Astrocyte (in vitro differentiated cells and primary cell): Measurements from ENCODE around the gene C3orf62. TPM values are rescaled to one million over a fixed set of nuclear protein-coding genes. Genes with fewer than 3 reads are reported as not detected.

Experiments
- DNase-seq: peaks from one replicate; pipeline ENCODE4 v3.0.0-alpha.2; 2010; ENCODE audit warnings: low read depth
- FAIRE-seq: peaks from 2 replicates; lab custom pipeline; 2011; peaks lifted over from hg19 to GRCh38; lab: Jason Lieb, UNC
- H2AFZ ChIP-seq: 2 replicates; pipeline ENCODE4 v1.6.0; 2012; ENCODE audit warnings: low read depth, low read length, inconsistent platforms
- H3K27ac ChIP-seq: 2 replicates; pipeline ENCODE4 v1.5.1; 2011; ENCODE audit warnings: low read depth, low read length, inconsistent platforms
- H3K27me3 ChIP-seq: 2 replicates; pipeline ENCODE4 v1.6.0; 2011; ENCODE audit warnings: low read length, inconsistent platforms; ENCODE audit not compliant: insufficient read depth
- H3K36me3 ChIP-seq: 2 replicates; pipeline ENCODE4 v1.5.1; 2011; ENCODE audit warnings: low read length, inconsistent platforms; ENCODE audit not compliant: insufficient read depth
- H3K4me1 ChIP-seq: 2 replicates; pipeline ENCODE4 v1.5.1; 2011; ENCODE audit warnings: low read length, inconsistent platforms; ENCODE audit not compliant: insufficient read depth
- H3K4me2 ChIP-seq: 2 replicates; pipeline ENCODE4 v1.6.0; 2012; ENCODE audit warnings: low read length, inconsistent platforms
- H3K4me3 ChIP-seq: 2 replicates; pipeline ENCODE4 v1.5.1; 2011; ENCODE audit warnings: low read depth, mild to moderate bottlenecking, low read length, inconsistent platforms; ENCODE audit not compliant: insufficient read depth
- H3K79me2 ChIP-seq: 2 replicates; pipeline ENCODE4 v1.6.0; 2012; ENCODE audit warnings: mild to moderate bottlenecking, low read length, inconsistent platforms; ENCODE audit not compliant: insufficient read depth
- H3K9ac ChIP-seq: 2 replicates; pipeline ENCODE4 v1.6.0; 2012; ENCODE audit warnings: mild to moderate bottlenecking, low read length, inconsistent platforms
- H3K9me3 ChIP-seq: 2 replicates; pipeline ENCODE4 v1.5.1; 2012; ENCODE audit warnings: low read depth, mild to moderate bottlenecking, low read length, inconsistent platforms; ENCODE audit not compliant: insufficient read depth
- H4K20me1 ChIP-seq: 2 replicates; pipeline ENCODE4 v1.6.0; 2012; ENCODE audit warnings: low read length, inconsistent platforms; ENCODE audit not compliant: insufficient read depth
- H3K27ac Mint-ChIP-seq: one replicate; pipeline ENCODE4 v1.8.0; 2021; ENCODE audit warnings: mild to moderate bottlenecking, mixed read lengths; ENCODE audit not compliant: unreplicated experiment
- H3K27me3 Mint-ChIP-seq: one replicate; pipeline ENCODE4 v1.8.0; 2021; ENCODE audit warnings: low read depth, mixed read lengths; ENCODE audit not compliant: unreplicated experiment
- H3K36me3 Mint-ChIP-seq: one replicate; pipeline ENCODE4 v1.8.0; 2021; ENCODE audit warnings: low read depth, mixed read lengths; ENCODE audit not compliant: unreplicated experiment
- H3K4me1 Mint-ChIP-seq: one replicate; pipeline ENCODE4 v1.8.0; 2021; ENCODE audit warnings: low read depth, mixed read lengths; ENCODE audit not compliant: unreplicated experiment
- H3K4me3 Mint-ChIP-seq: one replicate; pipeline ENCODE4 v1.8.0; 2021; ENCODE audit warnings: mild to moderate bottlenecking, moderate library complexity, mixed read lengths; ENCODE audit not compliant: unreplicated experiment
- H3K9me3 Mint-ChIP-seq: one replicate; pipeline ENCODE4 v1.8.0; 2021; ENCODE audit warnings: mild to moderate bottlenecking, mixed read lengths; ENCODE audit not compliant: unreplicated experiment
- CTCF ChIP-seq: IDR thresholded peaks from 2 replicates; pipeline ENCODE4 v1.5.1; 2011; ENCODE audit warnings: low read depth, mild to moderate bottlenecking, inconsistent platforms, low read length, moderate library complexity; ENCODE audit not compliant: insufficient read depth
- EZH2 ChIP-seq: IDR thresholded peaks from 2 replicates; pipeline ENCODE4 v1.6.1; 2012; ENCODE audit warnings: mild to moderate bottlenecking, low read length, inconsistent platforms; ENCODE audit not compliant: insufficient read depth
- total RNA-seq: library from RNA; stranded (reverse); gene quantifications from 2 replicates; pipeline ENCODE4 v1.2.1, GENCODE V29; 2021

The C3orf62 gene
- total RNA-seq, 1 donor from 2014 or later = 4.8 TPM

GRCh38 chr3:49283997-49284396 is 7.0 kb upstream of the C3orf62 start:
- H3K9me3 Mint-ChIP-seq = no peaks in the 10 kb centered on the region
- peaks cover 3% of the 10 kb centered on the region for H3K4me1 Mint-ChIP-seq
- Histone ChIP-seq H3K4me2 (no peak overlapping the region), H3K4me3 (no peak overlapping the region), H3K4me1 (no peaks in the 10 kb centered on the region), H3K9ac (no peak overlapping the region), H3K27ac (no peak overlapping the region), H3K9me3 (no peaks in the 10 kb centered on the region), H4K20me1 (no peaks in the 10 kb centered on the region), H3K36me3 (peaks cover 49% of the 10 kb centered on the region), H3K79me2 (no peaks in the 10 kb centered on the region), H3K27me3 (no peaks in the 10 kb centered on the region), H2AFZ (no peak overlapping the region)
- DNase-seq = no peak
- no peak overlapping the region for H3K4me3 Mint-ChIP-seq
- H3K27ac Mint-ChIP-seq = no peak overlapping the region
- H3K27me3 Mint-ChIP-seq = no peaks in the 10 kb centered on the region
- peaks cover 34% of the 10 kb centered on the region for H3K36me3 Mint-ChIP-seq
- FAIRE-seq = no peak
- TF ChIP-seq CTCF (no peak), EZH2 (no peak)

GRCh38 chr3:49279376-49279775 is 2.3 kb upstream of the C3orf62 start:
- Histone ChIP-seq H3K27me3 (no peaks in the 10 kb centered on the region), H3K9ac (no peak overlapping the region), H3K27ac (no peak overlapping the region), H3K4me2 (no peak overlapping the region), H4K20me1 (no peaks in the 10 kb centered on the region), H3K4me3 (no peak overlapping the region), H3K9me3 (no peaks in the 10 kb centered on the region), H3K36me3 (peaks cover 23% of the 10 kb centered on the region), H2AFZ (no peak overlapping the region), H3K79me2 (no peaks in the 10 kb centered on the region), H3K4me1 (peaks cover 16% of the 10 kb centered on the region)
- Mint-ChIP-seq H3K9me3 (no peaks in the 10 kb centered on the region), H3K27ac (peak overlapping the region; percentile 41), H3K4me3 (no peak overlapping the region), H3K27me3 (no peaks in the 10 kb centered on the region), H3K36me3 (peaks cover 24% of the 10 kb centered on the region), H3K4me1 (peaks cover 6% of the 10 kb centered on the region)
- FAIRE-seq (no peak), DNase-seq (peak; percentile 47)
- TF ChIP-seq CTCF = no peak
- TF ChIP-seq EZH2 = no peak

GRCh38 chr3:49278548-49278947 is 1.5 kb upstream of the C3orf62 start:
- no peaks in the 10 kb centered on the region for H3K27me3 ChIP-seq
- FAIRE-seq (no peak), DNase-seq (no peak)
- no peaks in the 10 kb centered on the region for H3K79me2 ChIP-seq
- H3K4me3 ChIP-seq = no peak overlapping the region
- H3K9ac ChIP-seq = no peak overlapping the region
- no peak overlapping the region for H3K27ac Mint-ChIP-seq
- peaks cover 6% of the 10 kb centered on the region for H3K4me1 Mint-ChIP-seq
- peaks cover 18% of the 10 kb centered on the region for H3K36me3 Mint-ChIP-seq
- peaks cover 16% of the 10 kb centered on the region for H3K4me1 ChIP-seq
- H3K4me2 ChIP-seq = no peak overlapping the region
- H3K27me3 Mint-ChIP-seq = no peaks in the 10 kb centered on the region
- H3K9me3 ChIP-seq = no peaks in the 10 kb centered on the region
- H3K9me3 Mint-ChIP-seq = no peaks in the 10 kb centered on the region
- peaks cover 16% of the 10 kb centered on the region for H3K36me3 ChIP-seq
- no peak overlapping the region for H3K4me3 Mint-ChIP-seq
- no peak overlapping the region for H3K27ac ChIP-seq
- TF ChIP-seq EZH2 = no peak
- no peaks in the 10 kb centered on the region for H4K20me1 ChIP-seq
- H2AFZ ChIP-seq = no peak overlapping the region
